ENCODE results near the gene RFX1.

- no peak for TF ChIP-seq CTCF (conservative IDR thresholded peaks at IDR 0.05)
- TF ChIP-seq ZFX (IDR thresholded peaks at IDR 0.05): no peak
Observed at GRCh38 chr19:13955662-13956364, 50.3 kb downstream of the RFX1 start.
